ENCODE measurements around the gene CLIC5. TPM values are rescaled to one million over a fixed set of nuclear protein-coding genes. Genes with fewer than 3 reads are reported as not detected.

Gene CLIC5
- total RNA-seq, 1 experiment from 2014 or later: 0.20 TPM

DNA sequence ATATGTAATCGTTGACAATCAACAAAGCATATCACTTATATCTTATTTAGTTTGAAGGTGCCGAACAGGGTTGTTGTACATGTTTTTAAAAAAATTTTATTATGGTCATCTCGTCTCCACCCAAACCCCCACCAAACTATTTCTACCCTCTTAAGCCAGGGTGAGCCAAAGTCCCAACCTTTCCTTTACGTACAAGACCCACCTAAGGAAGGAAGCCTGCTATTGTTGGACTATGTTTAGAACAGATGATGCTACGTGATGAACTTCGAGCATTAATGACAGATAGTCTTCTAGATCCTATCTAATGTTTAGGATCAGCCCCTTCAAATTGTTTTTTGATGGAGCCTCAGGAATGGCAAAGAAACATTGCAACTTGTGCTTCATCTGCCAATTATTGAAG, 44.4 kb downstream of the CLIC5 start:
- no peak overlapping the region for H3K18ac ChIP-seq (ENCODE audit: insufficient read length, low read depth, low read length)
- TF ChIP-seq CTCF (conservative IDR thresholded peaks at IDR 0.05): no peak
- no peak overlapping the region for H2BK120ac ChIP-seq (ENCODE audit: low read depth, low read length, poor library complexity, severe bottlenecking)
- H3K4me2 ChIP-seq (ENCODE audit: insufficient read depth, insufficient read length, low read length): no peak overlapping the region
- Mint-ChIP-seq H3K27ac (no peak overlapping the region), H3K4me3 (no peak overlapping the region), H3K27me3 (ENCODE audit: low read depth) (no peaks in the 10 kb centered on the region; the same call in 1 of the 2 replicates), H3K4me1 (peaks cover 13 to 19% of the 10 kb centered on the region in 2 experiments), H3K9me3 (peaks cover 3 to 6% of the 10 kb centered on the region in 2 experiments; a peak in 4 of 5 replicates), H3K36me3 (ENCODE audit: insufficient read depth in 1 of 3, low read depth in 3 of 3) (no peaks in the 10 kb centered on the region; a peak in 2 of 7 replicates)
- H4K8ac ChIP-seq (replicated peaks; ENCODE audit: insufficient read length, low read depth, low read length): no peak overlapping the region
- no peak overlapping the region for H3K27ac ChIP-seq (ENCODE audit: insufficient read length, low read depth, low read length)
- no peak overlapping the region for H3K9ac ChIP-seq (ENCODE audit: extremely low read depth, insufficient read length, low read length)
- H3K14ac ChIP-seq (ENCODE audit: insufficient read depth, low read length): no peak overlapping the region
- no peaks in the 10 kb centered on the region for H3K9me3 ChIP-seq (ENCODE audit: control insufficient read depth, low read depth, low read length)
- H2BK12ac ChIP-seq (ENCODE audit: insufficient read length, low read depth, low read length): no peak overlapping the region
- H2BK20ac ChIP-seq (ENCODE audit: low read depth, low read length, poor library complexity, severe bottlenecking): no peak overlapping the region
- H3K4me1 ChIP-seq (ENCODE audit: insufficient read depth, low read length): no peaks in the 10 kb centered on the region
- H3K79me2 ChIP-seq (ENCODE audit: insufficient read depth, low read length): no peaks in the 10 kb centered on the region
- H2BK15ac ChIP-seq (ENCODE audit: low read depth, low read length): no peak overlapping the region
- H4K91ac ChIP-seq (ENCODE audit: insufficient read length, low read depth, low read length): no peak overlapping the region
- no peak overlapping the region for H2AK5ac ChIP-seq (ENCODE audit: insufficient read length, low read length)
- H2BK5ac ChIP-seq (ENCODE audit: insufficient read length, low read length): no peak overlapping the region
- no peaks in the 10 kb centered on the region for H3K27me3 ChIP-seq (ENCODE audit: insufficient read depth, low read length)
- no peak overlapping the region for H3T11ph ChIP-seq (ENCODE audit: low read length)
- no CpG with 5 or more reads among the region's 6 CpGs for WGBS (ENCODE audit: extremely low coverage, insufficient read length, low lambda C conversion rate)
- H3K56ac ChIP-seq (ENCODE audit: insufficient read length, low read depth, low read length): no peak overlapping the region
- no peak for DNase-seq
- H3K4ac ChIP-seq (ENCODE audit: low read depth, low read length): no peak overlapping the region
- no peaks in the 10 kb centered on the region for H3K23me2 ChIP-seq (ENCODE audit: insufficient read length, low read depth, low read length, poor library complexity, severe bottlenecking)
- no peak overlapping the region for H2AFZ ChIP-seq (ENCODE audit: low read length)
- H3K79me1 ChIP-seq (ENCODE audit: insufficient read depth, low read depth, low read length, poor library complexity, severe bottlenecking): no peaks in the 10 kb centered on the region
- H4K5ac ChIP-seq (ENCODE audit: insufficient read length, low read depth, low read length): no peak overlapping the region
- H3K23ac ChIP-seq (ENCODE audit: insufficient read length, low read depth, low read length): no peak overlapping the region
- no peaks in the 10 kb centered on the region for H4K20me1 ChIP-seq (ENCODE audit: control insufficient read depth, insufficient read depth, insufficient read length)

Measured in H9 (cell line).